IMR-90 (cell line): ENCODE measurements around the gene DEGS2. TPM values are rescaled to one million over a fixed set of nuclear protein-coding genes. Genes with fewer than 3 reads are reported as not detected.

ENCODE experiments used
- ATAC-seq: fragments of 200-7000 bp; cut with Tn5 transposase; 2 replicates; pipeline ENCODE4 v1.9.1; 2020; ENCODE audit warnings: low read depth, mild to moderate bottlenecking, moderate library complexity
- BruUV-seq: library from RNA; stranded (reverse); fragments of 400-500 nt; replicated peaks from 2 replicates; lab custom pipeline; 2021; lab: Mats Ljungman, UMichigan
- CTCF ChIA-PET: fragments of 300-600 bp; formaldehyde crosslinking; extraction: SDS; loops from one replicate; lab custom pipeline; 2021; ENCODE audit warnings: antibody characterized with exemption; lab: Yijun Ruan, JAX
- POLR2A ChIA-PET: fragments of 300-600 bp; sonication (Branson Sonifier 250); formaldehyde crosslinking; loops from one replicate; lab custom pipeline; 2022; ENCODE audit warnings: antibody characterized with exemption; ENCODE audit not compliant: unreplicated experiment; lab: Charles Lee
- DNase-seq: peaks from one replicate; pipeline ENCODE4 v3.0.0; 2013
- H2AFZ ChIP-seq: replicated peaks from 2 replicates; pipeline ENCODE3; 2013; ENCODE audit warnings: low read length, mild to moderate bottlenecking; ENCODE audit not compliant: poor library complexity
- H2AK5ac ChIP-seq: 2 replicates; pipeline ENCODE4 v1.6.1; 2013; ENCODE audit warnings: low read depth, low read length, inconsistent platforms
- H2AK9ac ChIP-seq: replicated peaks from 2 replicates; pipeline ENCODE3; 2013; ENCODE audit warnings: mild to moderate bottlenecking, low read depth, low read length, moderate library complexity; ENCODE audit not compliant: poor library complexity
- H2BK120ac ChIP-seq: 2 replicates; pipeline ENCODE4 v1.6.1; 2013; ENCODE audit warnings: low read depth, low read length, inconsistent platforms
- H2BK15ac ChIP-seq: 3 replicates; pipeline ENCODE4 v1.6.1; 2013; ENCODE audit warnings: low read depth, low read length, inconsistent platforms
- H2BK20ac ChIP-seq: 2 replicates; pipeline ENCODE4 v1.6.1; 2013; ENCODE audit warnings: low read depth, mild to moderate bottlenecking, inconsistent platforms, low read length, moderate library complexity
- H2BK5ac ChIP-seq: 2 replicates; pipeline ENCODE4 v1.6.1; 2013; ENCODE audit warnings: mild to moderate bottlenecking, low read depth, low read length, inconsistent platforms; ENCODE audit not compliant: poor library complexity, severe bottlenecking
- H3K14ac ChIP-seq: replicated peaks from 2 replicates; pipeline ENCODE4 v1.6.1; 2013; ENCODE audit warnings: low read depth, low read length, inconsistent platforms
- H3K18ac ChIP-seq: 2 replicates; pipeline ENCODE4 v1.6.1; 2013; ENCODE audit warnings: low read depth, low read length, control low read depth
- H3K23ac ChIP-seq: 2 replicates; pipeline ENCODE4 v1.6.1; 2013; ENCODE audit warnings: low read depth, low read length, inconsistent platforms
- H3K27ac ChIP-seq: 2 replicates; pipeline ENCODE4 v1.5.1; 2013; ENCODE audit warnings: mild to moderate bottlenecking, control low read depth, low read length; ENCODE audit not compliant: insufficient read depth
- H3K27me3 ChIP-seq: 2 replicates; pipeline ENCODE4 v1.6.1; 2013; ENCODE audit warnings: low read length; ENCODE audit not compliant: control insufficient read depth, insufficient read depth
- H3K36me3 ChIP-seq: 2 replicates; pipeline ENCODE4 v1.6.1; 2013; ENCODE audit warnings: low read length, mixed read lengths; ENCODE audit not compliant: control insufficient read depth, insufficient read depth
- H3K4ac ChIP-seq: 2 replicates; pipeline ENCODE4 v1.6.1; 2013; ENCODE audit warnings: low read depth, low read length, inconsistent platforms
- H3K4me1 ChIP-seq: 2 replicates; pipeline ENCODE4 v1.6.1; 2013; ENCODE audit warnings: low read length, mixed read lengths; ENCODE audit not compliant: control insufficient read depth, insufficient read depth
- H3K4me2 ChIP-seq: 2 replicates; pipeline ENCODE4 v1.6.1; 2013; ENCODE audit warnings: low read depth, mild to moderate bottlenecking, control low read depth, low read length, moderate library complexity
- H3K4me3 ChIP-seq: 2 replicates; pipeline ENCODE4 v1.5.1; 2013; ENCODE audit warnings: low read depth, mild to moderate bottlenecking, control low read depth, low read length, moderate library complexity; ENCODE audit not compliant: insufficient read depth
- H3K56ac ChIP-seq: 2 replicates; pipeline ENCODE4 v1.6.1; 2013; ENCODE audit warnings: low read length, inconsistent platforms; ENCODE audit not compliant: insufficient read depth; ENCODE audit errors: extremely low read depth
- H3K79me1 ChIP-seq, 2 experiments: 2 replicates each; pipeline ENCODE4 v1.6.1; 2013; ENCODE audit warnings: low read length in 2 of 2, inconsistent platforms in 1 of 2, low read depth in 1 of 2
- H3K9ac ChIP-seq: 2 replicates; pipeline ENCODE4 v1.6.1; 2013; ENCODE audit warnings: low read depth, low read length, control low read depth
- H3K9me1 ChIP-seq: 2 replicates; pipeline ENCODE4 v1.6.1; 2013; ENCODE audit warnings: low read length, inconsistent platforms; ENCODE audit not compliant: insufficient read depth
- H3K9me3 ChIP-seq: 2 replicates; pipeline ENCODE4 v1.6.1; 2013; ENCODE audit warnings: low read length; ENCODE audit not compliant: control insufficient read depth, insufficient read depth
- H4K20me1 ChIP-seq: 2 replicates; pipeline ENCODE4 v1.6.1; 2013; ENCODE audit warnings: low read length, inconsistent platforms; ENCODE audit not compliant: insufficient read depth
- H4K5ac ChIP-seq: 2 replicates; pipeline ENCODE4 v1.6.1; 2013; ENCODE audit warnings: mild to moderate bottlenecking, low read depth, low read length, control low read depth
- H4K8ac ChIP-seq, 2 experiments: 2 replicates each; pipeline ENCODE4 v1.6.1; 2013; ENCODE audit warnings: low read depth in 2 of 2, low read length in 2 of 2, control low read depth in 1 of 2, inconsistent platforms in 1 of 2
- H4K91ac ChIP-seq: 2 replicates; pipeline ENCODE4 v1.6.1; 2013; ENCODE audit warnings: low read depth, low read length, inconsistent platforms; ENCODE audit not compliant: insufficient read depth
- FOS ChIP-seq: fragments of 150-350 bp; IDR thresholded peaks from 2 replicates; pipeline ENCODE4 v1.6.1; 2016; ENCODE audit warnings: low read depth, low read length
- MAFK ChIP-seq: IDR thresholded peaks from 2 replicates; pipeline ENCODE4 v1.6.1; 2012; ENCODE audit warnings: low read depth, low read length, improper control_type of control experiment
- RFX5 ChIP-seq: IDR thresholded peaks from 2 replicates; pipeline ENCODE4 v1.8.0; 2012; ENCODE audit warnings: low read depth, mild to moderate bottlenecking, low read length, moderate library complexity
- WGBS, 2 experiments: methylation state at CpG; one replicate each; pipeline versions ENCODE4 v1.1.5 to v1.1.7; 2013; ENCODE audit warnings: missing lambda C conversion rate in 2 of 2; ENCODE audit not compliant: insufficient read length in 1 of 2; ENCODE audit errors: extremely low coverage in 2 of 2; 5-methylcytosine and 5-hydroxymethylcytosine counted together
- dilution Hi-C: fragments of 300-500 bp; cut with HindIII; formaldehyde crosslinking; loops from one replicate; pipeline ENCODE4 v1.14.3; 2018; ENCODE audit warnings: low sequenced_read_pairs; ENCODE audit not compliant: unreplicated experiment
- in situ Hi-C: fragments of 300-500 bp; cut with MboI; formaldehyde crosslinking; loops from 3 replicates; pipeline ENCODE4 v1.14.3; 2019; ENCODE audit warnings: low sequenced_read_pairs, inconsistent platforms, mixed read lengths
- intact Hi-C: fragments of 100-400 bp; cut with micrococcal nuclease; formaldehyde crosslinking; loops from 2 replicates; pipeline ENCODE4 v1.10.0; 2022
- polyA plus RNA-seq, 3 experiments: library from polyadenylated mRNA; depleted of rRNA; stranded (reverse); fragments of >200 nt; gene quantifications; 2 replicates each; pipeline ENCODE4 v1.2.3, GENCODE V29; 2012; ENCODE audit warnings: low replicate concordance in 1 of 3
- total RNA-seq: library from RNA; depleted of rRNA; stranded (reverse); fragments of >200 nt; gene quantifications from 2 replicates; pipeline ENCODE4 v1.2.3, GENCODE V29; 2012
- TF ChIP-seq, protein P1 (sequence below): fragments of 150-350 bp; IDR thresholded peaks from 2 replicates; pipeline ENCODE4 v1.6.1; 2017; ENCODE audit warnings: mild to moderate bottlenecking, antibody characterized with exemption, low read length, low read depth

DEGS2 gene
- total and polyA plus RNA-seq, 2 of the 4 experiments (the other 2 are of a cell fraction) = not detected

- H3K9me1 ChIP-seq = peaks cover 11% of the 10 kb centered on the region; the same call in 1 of the 2 replicates
- no peaks in the 10 kb centered on the region for H3K36me3 ChIP-seq
- no peak overlapping the region for H3K4me3 ChIP-seq
- H4K91ac ChIP-seq = no peak overlapping the region
- no peaks in the 10 kb centered on the region for H4K20me1 ChIP-seq
- H3K4me1 ChIP-seq = peaks cover 14% of the 10 kb centered on the region; the same call in 1 of the 2 replicates
- no peak overlapping the region for H3K14ac ChIP-seq
- H4K5ac ChIP-seq = no peak overlapping the region
- no peak overlapping the region for H2AK9ac ChIP-seq
- H3K79me1 ChIP-seq = peaks cover 4 to 6% of the 10 kb centered on the region in 2 experiments; a peak in 1 of 4 replicates
- no peak overlapping the region for H2BK120ac ChIP-seq
- ChIA-PET CTCF (interaction anchor here (1.1 kb wide), 1 partner anchor 81 kb away, joined by 4 read pairs; no protein-coding TSS in a partner anchor), POLR2A (no interaction called here)
- H3K27ac ChIP-seq = no peak overlapping the region
- H2BK20ac ChIP-seq = no peak overlapping the region
- H3K56ac ChIP-seq = no peak overlapping the region
- H2AK5ac ChIP-seq = no peak overlapping the region
- no peak for TF ChIP-seq MAFK
- TF ChIP-seq, protein P1, sequence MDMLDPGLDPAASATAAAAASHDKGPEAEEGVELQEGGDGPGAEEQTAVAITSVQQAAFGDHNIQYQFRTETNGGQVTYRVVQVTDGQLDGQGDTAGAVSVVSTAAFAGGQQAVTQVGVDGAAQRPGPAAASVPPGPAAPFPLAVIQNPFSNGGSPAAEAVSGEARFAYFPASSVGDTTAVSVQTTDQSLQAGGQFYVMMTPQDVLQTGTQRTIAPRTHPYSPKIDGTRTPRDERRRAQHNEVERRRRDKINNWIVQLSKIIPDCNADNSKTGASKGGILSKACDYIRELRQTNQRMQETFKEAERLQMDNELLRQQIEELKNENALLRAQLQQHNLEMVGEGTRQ = no peak
- no peak for TF ChIP-seq FOS
- TF ChIP-seq RFX5 = no peak
- in situ Hi-C loops = loop anchor here (5.0 kb wide), 1 partner anchor 130 kb away; no protein-coding TSS in a partner anchor
- no peak overlapping the region for H3K4ac ChIP-seq
- H2AFZ ChIP-seq = no peak overlapping the region
- no peaks in the 10 kb centered on the region for H3K9me3 ChIP-seq
- WGBS, 2 experiments = 76% methylated on average over 3 of the region's 11 CpGs; no CpG with 5 or more reads in 1 of the 2 experiments
- no peak overlapping the region for H3K9ac ChIP-seq
- dilution Hi-C loops = no loop called here
- H3K18ac ChIP-seq = no peak overlapping the region
- H3K23ac ChIP-seq = no peak overlapping the region
- no peak for ATAC-seq
- H2BK5ac ChIP-seq = no peak overlapping the region
- no peaks in the 10 kb centered on the region for H3K27me3 ChIP-seq
- intact Hi-C loops = no loop called here
- no peak overlapping the region for H3K4me2 ChIP-seq
- no peak overlapping the region for H2BK15ac ChIP-seq
- no peak for DNase-seq
- no TSS peak for BruUV-seq
- H4K8ac ChIP-seq = peak overlapping the region in 1 of 2 experiments; percentile 8; a peak in 1 of 4 replicates
Observed at GRCh38 chr14:100111931-100112704, 47.3 kb downstream of the DEGS2 start.
